CD4-positive, alpha-beta T cell treated with Interleukin-17A for 4 hours (primary cell): ENCODE results near the gene ZNF213.
A peak's percentile ranks its signal among the peaks of the same experiment; 100 is the strongest.
"Not testable (repeated sequence)": the region's sequence is repeated elsewhere in the genome, so short reads cannot be mapped to it uniquely, and the experiment has no call there.

Experiments
- DNase-seq: peaks from one replicate; pipeline ENCODE4 v3.0.0-alpha.2; 2020; ENCODE audit warnings: mixed read lengths

The ZNF213 gene

GRCh38 chr16:3170440-3171180 is 35.8 kb downstream of the ZNF213 start:
- DNase-seq, result peak; percentile 36

GRCh38 chr16:3171181-3171854 is 36.5 kb downstream of the ZNF213 start:
- DNase-seq, result peak; percentile 66

- peak; percentile 46 for DNase-seq
These were observed 37.2 kb downstream of the ZNF213 start for GRCh38 chr16:3171855-3172593.

- no peak for DNase-seq
These were observed 39.2 kb downstream of the ZNF213 start for GRCh38 chr16:3173892-3174617.

GRCh38 chr16:3174618-3175148 is 39.9 kb downstream of the ZNF213 start:
- no peak for DNase-seq

- DNase-seq, result no peak
These were observed 40.6 kb downstream of the ZNF213 start for GRCh38 chr16:3175157-3176093.

GRCh38 chr16:3179651-3180050 is 44.8 kb downstream of the ZNF213 start:
- DNase-seq, result no peak

- DNase-seq, result no peak
These were observed 45.6 kb downstream of the ZNF213 start for GRCh38 chr16:3180445-3180878.

- not testable (repeated sequence) for DNase-seq
These were observed 47.4 kb downstream of the ZNF213 start for GRCh38 chr16:3182293-3182607.

GRCh38 chr16:3182608-3183444 is 48.0 kb downstream of the ZNF213 start:
- peak; percentile 54 for DNase-seq

- no peak for DNase-seq
These were observed 48.8 kb downstream of the ZNF213 start for GRCh38 chr16:3183445-3184139.

- no peak for DNase-seq
These were observed 52.3 kb downstream of the ZNF213 start for GRCh38 chr16:3186946-3187690.

- DNase-seq, result peak; percentile 34
These were observed 53.2 kb downstream of the ZNF213 start, which contains the start of gene OR1F1 for GRCh38 chr16:3187798-3188674. OR1F1 (plus strand) TSS chr16:3188204.

GRCh38 chr16:3188675-3188924 is 53.8 kb downstream of the ZNF213 start:
- DNase-seq, result no peak

GRCh38 chr16:3188925-3189825 is 54.3 kb downstream of the ZNF213 start:
- peak; percentile 50 for DNase-seq

GRCh38 chr16:3189869-3190268 is 55.0 kb downstream of the ZNF213 start:
- no peak for DNase-seq

GRCh38 chr16:3190949-3191353 is 56.1 kb downstream of the ZNF213 start:
- peak; percentile 16 for DNase-seq
